ENCODE measurements around the gene E2F4. TPM values are rescaled to one million over a fixed set of nuclear protein-coding genes. Genes with fewer than 3 reads are reported as not detected.

E2F4 gene
- total RNA-seq, 1 experiment from 2014 or later, result 81.0 TPM

DNA sequence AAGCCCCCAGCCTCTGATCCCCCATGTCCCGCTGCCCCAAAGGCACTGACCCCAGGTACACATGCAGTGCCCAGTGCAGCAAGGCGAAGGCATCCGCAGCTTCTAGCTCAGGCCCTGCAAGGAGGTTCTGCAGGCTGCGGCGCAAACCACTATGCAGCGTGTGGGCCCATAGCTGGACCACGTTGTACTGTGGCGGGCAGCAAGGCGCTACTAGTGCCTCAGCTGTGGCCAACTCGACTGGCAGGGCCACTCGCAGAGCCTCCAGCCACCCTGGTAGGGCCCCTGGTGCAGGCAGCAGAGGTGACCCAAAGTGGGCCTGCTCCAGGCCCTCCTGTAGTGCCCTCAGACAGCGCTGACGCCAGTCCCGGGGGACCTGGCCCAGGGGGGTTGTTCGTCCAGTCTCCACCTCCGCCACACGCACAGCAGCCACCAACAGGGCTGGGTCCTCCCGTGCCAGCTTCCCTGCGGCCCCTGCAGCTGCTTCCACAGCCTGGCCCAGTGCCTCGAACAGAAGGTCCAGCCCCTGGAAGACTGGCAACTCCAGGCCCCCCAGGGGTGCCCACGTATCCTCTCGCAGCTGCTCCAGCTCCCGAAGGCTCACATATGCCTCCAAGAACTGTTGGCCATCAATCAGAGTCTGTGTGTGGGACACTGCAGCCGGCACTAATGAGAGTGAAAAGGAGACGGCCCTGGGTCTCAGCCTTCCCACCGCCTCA is 4.6 kb upstream of the E2F4 start:
- DNase-seq (ENCODE audit: unreplicated experiment), result no peak
- ChIA-PET CTCF (interaction anchor here (0.6 to 2.8 kb wide), 5 partner anchors 11 to 228 kb away, joined by 3 to 11 read pairs (median 3); partner anchors contain the start of gene ELMO3), POLR2A (no interaction called here)
- Mint-ChIP-seq H3K9me3 (ENCODE audit: unreplicated experiment) (no peaks in the 10 kb centered on the region), H3K27me3 (ENCODE audit: insufficient read depth, unreplicated experiment) (no peaks in the 10 kb centered on the region), H3K36me3 (ENCODE audit: insufficient read depth, unreplicated experiment) (peaks cover under 1% of the 10 kb centered on the region), H3K4me1 (ENCODE audit: insufficient read depth, unreplicated experiment) (peaks cover 14% of the 10 kb centered on the region), H3K4me3 (ENCODE audit: unreplicated experiment) (no peak overlapping the region), H3K27ac (ENCODE audit: low read depth, unreplicated experiment) (no peak overlapping the region)
- intact Hi-C loops (cut with micrococcal nuclease), result no loop called here
- TF ChIP-seq, protein P1, sequence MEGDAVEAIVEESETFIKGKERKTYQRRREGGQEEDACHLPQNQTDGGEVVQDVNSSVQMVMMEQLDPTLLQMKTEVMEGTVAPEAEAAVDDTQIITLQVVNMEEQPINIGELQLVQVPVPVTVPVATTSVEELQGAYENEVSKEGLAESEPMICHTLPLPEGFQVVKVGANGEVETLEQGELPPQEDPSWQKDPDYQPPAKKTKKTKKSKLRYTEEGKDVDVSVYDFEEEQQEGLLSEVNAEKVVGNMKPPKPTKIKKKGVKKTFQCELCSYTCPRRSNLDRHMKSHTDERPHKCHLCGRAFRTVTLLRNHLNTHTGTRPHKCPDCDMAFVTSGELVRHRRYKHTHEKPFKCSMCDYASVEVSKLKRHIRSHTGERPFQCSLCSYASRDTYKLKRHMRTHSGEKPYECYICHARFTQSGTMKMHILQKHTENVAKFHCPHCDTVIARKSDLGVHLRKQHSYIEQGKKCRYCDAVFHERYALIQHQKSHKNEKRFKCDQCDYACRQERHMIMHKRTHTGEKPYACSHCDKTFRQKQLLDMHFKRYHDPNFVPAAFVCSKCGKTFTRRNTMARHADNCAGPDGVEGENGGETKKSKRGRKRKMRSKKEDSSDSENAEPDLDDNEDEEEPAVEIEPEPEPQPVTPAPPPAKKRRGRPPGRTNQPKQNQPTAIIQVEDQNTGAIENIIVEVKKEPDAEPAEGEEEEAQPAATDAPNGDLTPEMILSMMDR (IDR thresholded peaks at IDR 0.05; ENCODE audit: unreplicated experiment), result no peak
- BruUV-seq (replicated peaks), result no TSS peak

DNA sequence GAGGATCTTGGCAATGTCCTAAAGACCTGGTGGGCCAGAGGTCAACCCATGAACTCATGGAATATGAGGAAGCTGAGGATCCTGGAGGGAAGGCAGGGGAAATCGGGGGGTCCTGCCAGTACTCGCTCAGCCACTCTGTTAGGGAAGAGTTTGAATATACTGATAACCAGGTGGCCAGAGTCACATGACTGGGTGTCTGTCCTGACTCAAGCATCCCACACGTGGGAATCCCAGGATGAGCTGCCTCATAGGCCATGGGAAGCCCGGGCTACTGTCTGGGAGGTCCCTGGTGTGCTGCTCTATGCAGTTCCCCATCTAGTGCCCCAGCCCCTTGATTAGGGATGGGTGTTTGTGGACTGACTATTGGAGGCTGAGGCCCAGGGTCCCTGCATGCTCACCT is 3.6 kb upstream of the E2F4 start:
- TF ChIP-seq, protein P1 (IDR thresholded peaks at IDR 0.05; ENCODE audit: unreplicated experiment), result no peak
- H3K36me3 Mint-ChIP-seq (ENCODE audit: insufficient read depth, unreplicated experiment), result peaks cover 5% of the 10 kb centered on the region
- intact Hi-C loops (cut with micrococcal nuclease), result no loop called here
- ChIA-PET POLR2A (interaction anchor here (1.4 to 1.9 kb wide), 2 partner anchors 10 to 18 kb away, joined by 4 to 5 read pairs; partner anchors contain the start of gene NOL3), CTCF (interaction anchor here (0.7 to 2.8 kb wide), 4 partner anchors 10 to 211 kb away, joined by 3 to 11 read pairs (median 3); partner anchors contain the start of gene ELMO3)
- DNase-seq (ENCODE audit: unreplicated experiment), result no peak
- no peak overlapping the region for H3K27ac Mint-ChIP-seq (ENCODE audit: low read depth, unreplicated experiment)
- no TSS peak for BruUV-seq (replicated peaks)
- H3K4me1 Mint-ChIP-seq (ENCODE audit: insufficient read depth, unreplicated experiment), result peaks cover 14% of the 10 kb centered on the region
- H3K9me3 Mint-ChIP-seq (ENCODE audit: unreplicated experiment), result no peaks in the 10 kb centered on the region
- no peaks in the 10 kb centered on the region for H3K27me3 Mint-ChIP-seq (ENCODE audit: insufficient read depth, unreplicated experiment)
- no peak overlapping the region for H3K4me3 Mint-ChIP-seq (ENCODE audit: unreplicated experiment)

DNA sequence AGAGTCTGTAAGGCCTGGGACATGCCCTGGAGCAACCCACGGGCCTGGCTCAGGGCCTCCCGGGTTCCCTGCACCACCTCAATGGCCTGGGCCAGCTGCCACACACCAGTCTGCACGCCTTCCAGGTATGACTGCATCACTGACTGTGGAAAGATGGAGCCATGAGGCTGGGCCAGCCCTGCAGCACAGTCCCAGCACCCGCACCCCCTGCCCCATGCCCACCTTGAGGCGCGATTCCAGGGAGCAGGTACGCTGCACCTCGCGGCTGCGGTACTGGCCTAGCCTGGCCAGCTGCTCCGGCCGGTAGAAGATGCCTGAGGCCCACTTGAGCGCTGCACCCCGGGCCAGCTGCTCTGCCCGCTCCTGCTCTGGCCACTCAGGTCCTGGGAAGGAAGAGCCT is 3.2 kb upstream of the E2F4 start:
- ChIA-PET POLR2A (interaction anchor here (1.4 to 1.9 kb wide), 3 partner anchors 10 to 57 kb away, joined by 3 to 5 read pairs (median 4); partner anchors contain the start of gene NOL3), CTCF (interaction anchor here (0.6 to 2.8 kb wide), 8 partner anchors 9 to 241 kb away, joined by 3 to 11 read pairs (median 3); partner anchors contain the start of gene ELMO3)
- intact Hi-C loops (cut with micrococcal nuclease), result no loop called here
- Mint-ChIP-seq H3K27ac (ENCODE audit: low read depth, unreplicated experiment) (no peak overlapping the region), H3K36me3 (ENCODE audit: insufficient read depth, unreplicated experiment) (peaks cover 5% of the 10 kb centered on the region), H3K4me1 (ENCODE audit: insufficient read depth, unreplicated experiment) (peaks cover 14% of the 10 kb centered on the region), H3K27me3 (ENCODE audit: insufficient read depth, unreplicated experiment) (no peaks in the 10 kb centered on the region), H3K4me3 (ENCODE audit: unreplicated experiment) (no peak overlapping the region), H3K9me3 (ENCODE audit: unreplicated experiment) (no peaks in the 10 kb centered on the region)
- no peak for DNase-seq (ENCODE audit: unreplicated experiment)
- no TSS peak for BruUV-seq (replicated peaks)
- TF ChIP-seq, protein P1 (IDR thresholded peaks at IDR 0.05; ENCODE audit: unreplicated experiment), result no peak

DNA sequence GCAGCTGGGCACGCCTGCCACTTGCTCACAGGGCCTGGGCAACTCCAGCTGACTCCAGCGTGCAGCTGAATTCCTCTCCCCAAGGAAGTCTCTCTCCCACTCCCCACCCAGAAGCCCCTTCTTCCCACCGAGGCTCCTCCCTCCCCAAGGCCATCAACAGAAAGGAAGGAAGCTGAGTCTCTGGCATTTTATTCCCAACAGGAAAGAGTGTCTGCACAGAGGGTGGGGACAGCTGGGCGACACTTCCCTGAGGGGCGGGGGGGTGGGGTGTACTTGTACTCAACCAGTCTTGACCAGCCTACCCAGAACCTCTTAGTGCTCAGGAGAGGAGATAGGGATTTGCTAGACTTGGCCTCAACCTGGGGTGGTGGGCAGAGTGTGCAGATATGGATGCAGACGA is 1.9 kb upstream of the E2F4 start, which contains the start of gene EXOC3L1:
TSS of gene EXOC3L1 (minus strand) at position 96 of the 400 bp plus-strand sequence. CDS start 460 bp downstream, outside the sequence.
- CTCF ChIA-PET, result interaction anchor here (0.6 to 1.6 kb wide), 7 partner anchors 8 to 171 kb away, joined by 3 to 4 read pairs (median 3); partner anchors contain the start of gene ELMO3
- TF ChIP-seq, protein P1 (IDR thresholded peaks at IDR 0.05; ENCODE audit: unreplicated experiment), result no peak
- H3K4me3 Mint-ChIP-seq (ENCODE audit: unreplicated experiment), result no peak within 1 kb of the TSS
- no peak for DNase-seq (ENCODE audit: unreplicated experiment)
- no peaks in the 10 kb centered on the region for H3K27me3 Mint-ChIP-seq (ENCODE audit: insufficient read depth, unreplicated experiment)
- H3K4me1 Mint-ChIP-seq (ENCODE audit: insufficient read depth, unreplicated experiment), result peaks cover 13% of the 10 kb centered on the region
- H3K36me3 Mint-ChIP-seq (ENCODE audit: insufficient read depth, unreplicated experiment), result peaks cover 10% of the 10 kb centered on the region
- H3K27ac Mint-ChIP-seq (ENCODE audit: low read depth, unreplicated experiment), result no peak within 1 kb of the TSS
- POLR2A ChIA-PET, result interaction anchor here (1.4 to 1.9 kb wide), 3 partner anchors 8 to 56 kb away, joined by 3 to 8 read pairs (median 5); no protein-coding TSS in a partner anchor
- H3K9me3 Mint-ChIP-seq (ENCODE audit: unreplicated experiment), result no peaks in the 10 kb centered on the region
- intact Hi-C loops (cut with micrococcal nuclease), result no loop called here
- no TSS peak for BruUV-seq (replicated peaks)

Data from MCF 10A (cell line).